Measurements from ENCODE around the gene FXR2.

Gene FXR2

DNA sequence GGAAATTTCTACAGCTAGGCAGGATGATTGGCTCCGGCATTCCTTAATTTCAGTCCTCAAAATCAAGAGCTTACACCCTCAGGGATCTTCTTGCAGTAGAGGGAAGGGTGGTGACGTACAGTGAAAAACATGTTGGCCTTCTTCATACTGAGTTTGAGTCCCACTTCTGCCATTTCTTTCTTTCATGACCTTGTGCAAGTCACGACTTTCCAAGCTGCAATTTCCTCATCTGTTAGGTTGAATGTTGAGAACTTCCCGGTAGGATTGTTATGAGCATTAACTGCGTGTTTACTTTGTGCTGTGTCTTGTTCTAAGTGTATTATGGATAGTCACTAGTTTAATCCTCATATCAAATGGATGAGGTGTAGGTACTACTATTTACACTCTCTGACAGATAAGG lies 45.1 kb downstream of the FXR2 start:
- no peak for DNase-seq

DNA sequence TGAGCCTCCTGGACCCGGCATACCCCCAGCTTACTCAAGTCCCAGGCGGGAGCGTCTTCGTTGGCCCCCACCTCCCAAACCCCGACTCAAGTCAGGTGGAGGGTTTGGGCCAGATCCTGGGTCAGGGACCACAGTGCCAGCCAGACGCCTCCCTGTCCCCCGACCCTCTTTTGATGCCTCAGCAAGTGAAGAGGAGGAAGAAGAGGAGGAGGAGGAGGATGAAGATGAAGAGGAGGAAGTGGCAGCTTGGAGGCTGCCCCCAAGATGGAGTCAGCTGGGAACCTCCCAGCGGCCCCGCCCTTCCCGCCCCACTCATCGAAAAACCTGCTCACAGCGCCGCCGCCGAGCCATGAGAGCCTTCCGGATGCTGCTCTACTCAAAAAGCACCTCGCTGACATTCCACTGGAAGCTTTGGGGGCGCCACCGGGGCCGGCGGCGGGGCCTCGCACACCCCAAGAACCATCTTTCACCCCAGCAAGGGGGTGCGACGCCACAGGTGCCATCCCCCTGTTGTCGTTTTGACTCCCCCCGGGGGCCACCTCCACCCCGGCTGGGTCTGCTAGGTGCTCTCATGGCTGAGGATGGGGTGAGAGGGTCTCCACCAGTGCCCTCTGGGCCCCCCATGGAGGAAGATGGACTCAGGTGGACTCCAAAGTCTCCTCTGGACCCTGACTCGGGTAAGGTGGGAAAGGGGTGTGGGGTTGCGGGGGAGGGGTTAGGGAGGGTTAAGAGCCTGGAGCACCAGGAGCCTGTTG lies 51.4 kb downstream of the FXR2 start:
- no peak for DNase-seq

DNA sequence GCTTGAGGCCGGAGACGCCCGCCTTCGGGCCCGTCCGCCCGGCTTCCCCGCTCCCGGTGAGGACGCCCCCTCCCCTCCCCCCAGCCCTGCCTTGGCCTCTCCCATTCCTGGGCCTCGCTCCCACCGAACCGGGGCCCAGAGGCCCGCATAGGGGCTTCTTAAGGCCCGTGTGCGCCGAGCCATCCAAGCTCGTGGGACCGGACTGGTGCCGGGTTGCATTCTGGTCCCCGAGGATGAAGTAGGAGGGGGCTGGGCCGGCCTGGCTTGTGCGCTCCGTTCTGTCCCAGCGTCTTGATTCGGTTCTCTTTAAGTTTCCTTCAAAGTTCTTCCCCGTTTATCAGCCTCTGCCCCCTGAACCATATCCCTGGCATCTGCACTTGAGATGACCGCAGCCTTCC lies 52.5 kb downstream of the FXR2 start:
- no peak for DNase-seq

DNA sequence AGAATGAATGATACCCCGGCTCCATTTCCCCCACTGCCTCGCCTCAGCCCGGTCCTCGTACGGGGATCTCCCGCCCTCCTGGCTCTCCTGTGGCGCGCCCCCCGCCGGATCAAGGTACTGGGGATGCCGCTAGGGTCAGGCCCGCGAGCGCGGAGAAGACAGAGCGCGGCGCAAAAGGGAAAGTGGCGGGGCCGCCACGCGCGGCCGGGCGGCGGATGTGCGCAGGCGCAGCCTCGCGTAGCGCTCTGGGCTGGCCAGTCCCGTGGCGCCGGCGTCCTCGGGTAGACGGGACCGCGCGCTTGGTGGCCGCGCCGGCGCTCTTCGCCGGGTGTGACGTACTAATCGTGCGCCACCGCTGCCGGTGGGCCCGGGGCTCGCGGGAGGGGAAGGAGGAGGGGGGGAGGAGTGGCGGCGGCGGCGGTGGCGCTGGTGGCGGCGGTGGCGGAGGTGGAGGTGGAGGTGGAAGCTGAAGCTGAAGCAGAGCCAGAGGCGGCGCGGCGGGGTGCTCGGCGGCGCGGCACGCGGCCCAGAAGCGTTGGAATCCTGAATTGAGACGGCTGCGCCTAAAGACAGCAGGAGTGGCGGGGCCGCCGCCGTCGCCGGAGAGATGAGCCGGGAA lies 53.0 kb downstream of the FXR2 start, which contains the start of gene SENP3:
Gene SENP3 (plus strand): TSS at position 331 of the 619 bp plus-strand sequence. CDS start 1,158 bp downstream, outside the sequence.
- peak in 1 of 2 experiments; percentile 67 for DNase-seq

DNA sequence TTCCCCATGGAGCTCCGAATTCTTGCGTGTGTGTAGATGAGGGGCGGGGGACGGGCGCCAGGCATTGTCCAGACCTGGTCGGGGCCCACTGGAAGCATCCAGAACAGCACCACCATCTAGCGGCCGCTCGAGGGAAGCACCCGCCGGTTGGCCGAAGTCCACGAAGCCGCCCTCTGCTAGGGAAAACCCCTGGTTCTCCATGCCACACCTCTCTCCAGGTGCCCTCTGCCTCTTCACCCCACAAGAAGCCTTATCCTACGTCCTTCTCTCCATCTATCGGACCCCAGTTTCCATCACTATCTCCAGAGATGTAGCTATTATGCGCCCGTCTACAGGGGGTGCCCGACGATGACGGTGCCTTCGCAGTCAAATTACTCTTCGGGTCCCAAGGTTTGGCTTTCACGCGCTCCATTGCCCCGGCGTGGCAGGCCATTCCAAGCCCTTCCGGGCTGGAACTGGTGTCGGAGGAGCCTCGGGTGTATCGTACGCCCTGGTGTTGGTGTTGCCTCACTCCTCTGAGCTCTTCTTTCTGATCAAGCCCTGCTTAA lies 53.6 kb downstream of the FXR2 start:
- DNase-seq = peak; percentile 5 to 57

DNA sequence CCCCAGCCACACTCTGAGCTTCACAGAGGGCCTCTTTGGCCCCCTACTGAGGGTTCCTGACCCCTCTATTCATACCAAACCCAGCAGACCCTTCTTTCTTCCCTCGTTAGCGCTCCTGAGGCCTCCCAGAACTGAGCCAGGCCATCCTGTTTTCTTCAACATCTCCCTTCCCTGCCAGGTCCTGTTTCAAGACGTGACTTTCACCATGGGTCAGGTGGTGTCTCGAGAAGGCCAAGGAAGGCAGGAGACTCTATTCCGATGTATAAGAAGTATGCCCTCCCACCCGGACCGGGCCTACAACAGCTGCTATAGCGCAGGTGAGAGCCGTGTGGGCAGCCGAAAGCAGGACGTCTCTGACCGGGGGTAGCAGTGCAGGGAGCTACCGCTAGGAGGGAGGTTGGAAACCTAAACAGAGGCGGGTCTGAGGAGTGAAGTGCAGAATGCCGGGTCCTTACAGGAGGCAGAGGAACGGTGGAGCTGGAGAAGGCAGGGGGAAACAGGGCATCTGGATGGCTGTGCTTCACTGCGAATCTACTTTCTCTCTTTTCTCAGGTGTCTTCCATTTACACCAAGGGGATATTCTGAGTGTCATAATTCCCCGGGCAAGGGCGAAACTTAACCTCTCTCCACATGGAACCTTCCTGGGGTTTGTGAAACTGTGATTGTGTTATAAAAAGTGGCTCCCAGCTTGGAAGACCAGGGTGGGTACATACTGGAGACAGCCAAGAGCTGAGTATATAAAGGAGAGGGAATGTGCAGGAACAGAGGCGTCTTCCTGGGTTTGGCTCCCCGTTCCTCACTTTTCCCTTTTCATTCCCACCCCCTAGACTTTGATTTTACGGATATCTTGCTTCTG lies 54.3 kb downstream of the FXR2 start:
- DNase-seq = peak in 1 of 2 experiments; percentile 9

DNA sequence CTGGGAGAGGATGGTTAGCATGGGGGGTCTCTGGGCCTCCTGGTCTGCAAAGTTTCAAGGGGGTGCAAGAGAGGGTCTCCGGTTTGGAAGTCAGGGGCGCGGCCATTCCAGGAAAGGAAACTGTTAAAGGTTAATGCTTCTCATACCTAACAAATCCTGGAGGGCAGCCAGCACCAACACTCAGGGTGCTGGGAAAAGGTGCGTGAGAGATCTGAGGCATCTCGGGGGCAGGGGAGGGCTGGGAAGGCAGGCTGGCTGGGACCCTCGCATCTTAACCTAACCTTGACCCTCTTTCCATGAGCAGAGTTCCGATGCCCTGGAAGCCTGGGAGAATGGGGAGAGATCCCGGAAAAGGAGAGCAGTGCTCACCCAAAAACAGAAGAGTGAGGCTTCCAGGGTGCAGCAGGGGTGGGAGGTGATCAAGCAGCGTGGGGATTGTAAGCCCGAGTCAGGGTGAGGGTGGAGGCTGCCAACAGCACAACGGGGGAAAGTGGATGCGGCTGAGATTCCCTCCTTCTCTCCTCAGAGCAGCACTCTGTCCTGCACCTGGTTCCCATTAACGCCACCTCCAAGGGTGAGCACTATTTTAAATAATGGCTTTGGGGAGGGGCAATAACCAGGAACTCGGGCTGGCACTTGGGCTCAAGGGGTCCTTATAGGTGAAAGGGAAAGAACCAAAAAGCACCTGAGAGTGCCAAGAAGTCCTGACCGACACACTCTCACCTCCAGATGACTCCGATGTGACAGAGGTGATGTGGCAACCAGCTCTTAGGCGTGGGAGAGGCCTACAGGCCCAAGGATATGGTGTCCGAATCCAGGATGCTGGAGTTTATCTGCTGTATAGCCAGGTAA lies 55.2 kb downstream of the FXR2 start:
- no peak for DNase-seq

DNA sequence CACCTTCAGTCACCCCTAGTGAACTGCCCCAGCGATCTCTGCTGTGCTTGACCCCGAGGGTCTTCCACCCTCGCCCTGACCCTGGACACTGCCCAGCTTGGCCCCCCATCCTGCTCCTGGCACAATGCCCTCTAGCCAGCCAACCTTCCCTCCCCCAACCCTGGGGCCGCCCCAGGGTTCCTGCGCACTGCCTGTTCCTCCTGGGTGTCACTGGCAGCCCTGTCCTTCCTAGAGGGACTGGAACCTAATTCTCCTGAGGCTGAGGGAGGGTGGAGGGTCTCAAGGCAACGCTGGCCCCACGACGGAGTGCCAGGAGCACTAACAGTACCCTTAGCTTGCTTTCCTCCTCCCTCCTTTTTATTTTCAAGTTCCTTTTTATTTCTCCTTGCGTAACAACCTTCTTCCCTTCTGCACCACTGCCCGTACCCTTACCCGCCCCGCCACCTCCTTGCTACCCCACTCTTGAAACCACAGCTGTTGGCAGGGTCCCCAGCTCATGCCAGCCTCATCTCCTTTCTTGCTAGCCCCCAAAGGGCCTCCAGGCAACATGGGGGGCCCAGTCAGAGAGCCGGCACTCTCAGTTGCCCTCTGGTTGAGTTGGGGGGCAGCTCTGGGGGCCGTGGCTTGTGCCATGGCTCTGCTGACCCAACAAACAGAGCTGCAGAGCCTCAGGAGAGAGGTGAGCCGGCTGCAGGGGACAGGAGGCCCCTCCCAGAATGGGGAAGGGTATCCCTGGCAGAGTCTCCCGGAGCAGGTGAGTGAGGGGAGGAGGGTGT lies 56.0 kb downstream of the FXR2 start, which contains the start of gene TNFSF13:
Gene TNFSF13 (plus strand): TSS at position 207 of the 776 bp plus-strand sequence. CDS start 290 bp downstream, at position 497.
- no peak for DNase-seq

DNA sequence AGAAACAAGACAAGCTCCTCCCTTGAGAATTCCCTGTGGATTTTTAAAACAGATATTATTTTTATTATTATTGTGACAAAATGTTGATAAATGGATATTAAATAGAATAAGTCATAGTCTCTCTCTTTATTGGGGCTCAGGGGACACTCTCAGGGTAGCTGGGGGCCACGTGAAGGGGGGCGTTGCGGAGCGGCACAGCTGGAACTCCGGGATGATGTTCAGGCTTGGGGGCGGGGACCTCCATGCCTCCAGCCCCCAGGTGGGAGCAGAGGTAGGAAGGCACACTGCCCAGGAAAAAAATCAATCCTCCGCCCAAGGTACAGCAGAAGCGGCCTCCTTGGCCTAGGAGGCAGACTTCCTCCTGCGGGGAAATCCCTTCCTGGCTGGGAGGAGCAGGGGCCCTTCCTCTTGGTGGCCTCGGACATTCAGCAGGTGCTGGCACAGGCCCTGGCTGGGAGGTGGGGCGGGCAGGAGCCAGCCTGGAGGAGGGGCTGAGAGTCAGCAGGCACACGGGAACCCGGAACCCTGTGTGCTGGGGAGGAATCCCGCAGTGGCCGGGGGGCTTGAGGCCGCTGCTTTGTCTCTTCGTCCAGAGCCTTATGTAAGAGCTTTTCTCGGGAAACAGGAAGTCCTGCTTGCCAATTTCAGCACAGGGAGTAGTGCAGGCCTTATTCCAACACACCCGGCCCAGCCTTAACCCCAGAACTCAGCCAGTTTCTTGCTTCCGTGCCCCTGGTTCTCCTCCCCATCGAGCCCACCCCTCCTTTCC lies 56.7 kb downstream of the FXR2 start:
- DNase-seq = no peak

DNA sequence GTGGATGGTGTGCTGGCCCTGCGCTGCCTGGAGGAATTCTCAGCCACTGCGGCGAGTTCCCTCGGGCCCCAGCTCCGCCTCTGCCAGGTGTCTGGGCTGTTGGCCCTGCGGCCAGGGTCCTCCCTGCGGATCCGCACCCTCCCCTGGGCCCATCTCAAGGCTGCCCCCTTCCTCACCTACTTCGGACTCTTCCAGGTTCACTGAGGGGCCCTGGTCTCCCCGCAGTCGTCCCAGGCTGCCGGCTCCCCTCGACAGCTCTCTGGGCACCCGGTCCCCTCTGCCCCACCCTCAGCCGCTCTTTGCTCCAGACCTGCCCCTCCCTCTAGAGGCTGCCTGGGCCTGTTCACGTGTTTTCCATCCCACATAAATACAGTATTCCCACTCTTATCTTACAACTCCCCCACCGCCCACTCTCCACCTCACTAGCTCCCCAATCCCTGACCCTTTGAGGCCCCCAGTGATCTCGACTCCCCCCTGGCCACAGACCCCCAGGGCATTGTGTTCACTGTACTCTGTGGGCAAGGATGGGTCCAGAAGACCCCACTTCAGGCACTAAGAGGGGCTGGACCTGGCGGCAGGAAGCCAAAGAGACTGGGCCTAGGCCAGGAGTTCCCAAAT lies 57.4 kb downstream of the FXR2 start:
- no peak for DNase-seq

DNA sequence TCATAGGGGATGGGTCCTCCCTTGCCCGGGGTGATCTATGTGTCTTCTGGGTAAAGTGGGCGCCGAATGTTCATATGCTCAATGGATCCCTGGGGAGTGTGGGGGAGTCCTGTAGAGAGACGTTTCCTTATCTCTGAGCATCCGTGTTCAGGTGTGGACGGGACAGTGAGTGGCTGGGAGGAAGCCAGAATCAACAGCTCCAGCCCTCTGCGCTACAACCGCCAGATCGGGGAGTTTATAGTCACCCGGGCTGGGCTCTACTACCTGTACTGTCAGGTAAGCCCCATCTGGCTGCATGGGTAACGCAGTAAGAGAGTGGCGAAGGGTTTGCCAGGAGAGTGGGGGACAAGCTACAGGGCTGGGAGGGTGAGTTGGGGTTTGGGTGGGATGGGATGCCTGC lies 58.1 kb downstream of the FXR2 start:
- DNase-seq = no peak

DNA sequence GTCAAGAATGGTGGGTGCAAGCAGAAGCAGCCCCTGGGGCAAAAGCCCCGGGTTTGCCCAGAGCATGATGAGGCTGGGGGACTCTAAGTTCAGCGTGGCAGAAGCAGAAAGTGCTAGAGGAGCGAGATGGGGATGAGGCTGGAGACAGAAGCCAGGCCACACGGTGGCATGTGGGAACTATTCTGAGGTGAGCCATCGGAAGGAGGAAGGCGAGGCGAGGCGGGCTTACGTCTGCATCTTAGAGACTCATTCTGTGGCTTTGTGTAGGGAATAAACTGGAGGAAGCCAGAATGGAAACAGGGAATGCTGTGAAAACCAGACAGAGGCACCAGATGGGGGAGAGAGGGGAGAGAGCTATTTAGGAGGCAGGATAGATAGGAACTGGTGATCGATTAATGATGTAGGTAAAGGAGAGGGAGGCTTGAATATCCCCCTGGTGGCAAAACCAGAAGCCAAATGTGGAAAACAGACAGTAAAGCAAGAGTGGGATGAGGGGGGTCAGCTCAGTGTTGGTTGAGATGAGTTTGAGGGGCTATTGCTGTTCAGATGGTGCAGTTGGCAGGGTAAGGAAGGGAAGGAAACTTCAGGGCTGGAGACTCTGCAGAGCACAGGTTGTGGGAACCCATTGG lies 59.3 kb downstream of the FXR2 start:
- no peak for DNase-seq

DNA sequence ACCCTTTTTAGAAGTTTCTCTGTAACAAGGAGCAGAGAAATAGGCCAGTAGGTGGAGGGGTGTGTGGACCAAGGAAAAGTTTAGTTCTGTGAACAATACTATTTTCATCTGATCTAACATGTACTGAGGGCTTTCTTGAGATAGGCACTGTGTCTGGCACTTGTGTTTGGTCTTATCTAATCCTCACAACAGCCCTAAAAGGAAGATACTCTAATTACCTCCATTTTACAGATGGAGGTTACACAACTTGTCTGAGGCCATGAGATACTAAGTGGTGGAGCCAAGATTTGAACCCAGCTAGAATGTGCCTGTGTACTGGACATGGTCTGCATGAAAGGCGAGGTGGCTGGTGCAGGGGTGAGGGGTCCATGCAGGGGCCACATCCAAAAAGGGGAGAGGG lies 61.3 kb downstream of the FXR2 start:
- DNase-seq = no peak

DNA sequence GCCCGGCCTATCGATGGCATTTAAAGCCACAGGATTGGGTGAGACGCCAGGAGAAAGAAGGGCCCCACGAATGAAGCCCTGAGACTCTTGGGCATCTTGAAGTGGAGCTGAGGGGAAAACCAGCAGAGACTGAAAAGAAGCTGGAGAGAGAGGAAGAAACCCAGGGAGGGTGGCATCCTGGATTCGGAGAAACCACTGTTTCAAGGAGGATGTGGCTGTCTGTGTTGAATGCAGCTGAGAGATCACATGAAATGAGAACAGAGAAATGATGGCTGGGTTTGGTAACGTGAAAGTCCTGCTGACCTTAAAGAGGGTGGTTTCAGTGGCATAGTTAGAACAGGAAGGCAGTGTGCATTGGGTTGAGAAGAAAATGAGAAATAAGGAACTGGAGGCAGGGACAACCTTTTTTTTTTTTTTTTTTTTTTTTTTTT lies 62.1 kb downstream of the FXR2 start:
- no peak for DNase-seq

DNA sequence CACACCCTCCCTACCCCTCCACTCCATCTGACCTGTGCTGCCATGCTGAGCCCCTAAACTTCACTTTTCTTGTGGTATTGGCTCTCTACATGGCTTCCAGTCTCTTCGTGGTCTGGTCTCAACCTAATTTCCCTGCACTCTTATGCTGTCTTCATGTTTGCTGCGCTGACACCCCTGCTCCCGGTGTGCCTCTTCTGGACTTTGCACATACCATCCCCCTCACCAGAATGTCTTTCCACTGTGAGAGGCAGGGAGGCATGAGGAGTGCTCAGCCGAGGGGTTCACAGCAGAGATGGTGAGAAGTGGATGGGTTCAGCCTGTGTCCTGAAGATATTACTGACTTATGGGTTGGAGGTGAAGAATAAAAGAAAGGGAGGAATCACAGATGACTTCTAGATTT lies 63.3 kb downstream of the FXR2 start:
- no peak for DNase-seq

DNA sequence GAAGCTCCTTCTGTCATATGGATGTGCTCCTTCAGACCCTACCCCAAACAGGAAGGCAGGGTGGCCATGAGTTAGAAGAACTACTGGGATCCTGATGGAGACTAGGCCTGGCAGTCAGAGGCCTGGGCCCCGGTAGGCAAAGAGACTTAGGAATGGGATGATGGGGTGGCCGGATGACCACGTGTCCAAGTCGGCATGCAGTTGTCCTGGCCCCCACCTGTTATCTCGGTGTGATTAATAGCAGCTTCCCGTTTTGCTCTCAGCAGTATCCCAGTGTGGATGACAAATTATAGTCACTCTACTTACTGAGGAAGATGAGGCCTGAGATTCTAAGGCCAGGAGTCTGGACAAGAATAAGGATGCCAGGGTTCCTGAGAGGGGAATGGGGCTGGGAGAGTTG lies 64.4 kb downstream of the FXR2 start:
- DNase-seq = no peak

DNA sequence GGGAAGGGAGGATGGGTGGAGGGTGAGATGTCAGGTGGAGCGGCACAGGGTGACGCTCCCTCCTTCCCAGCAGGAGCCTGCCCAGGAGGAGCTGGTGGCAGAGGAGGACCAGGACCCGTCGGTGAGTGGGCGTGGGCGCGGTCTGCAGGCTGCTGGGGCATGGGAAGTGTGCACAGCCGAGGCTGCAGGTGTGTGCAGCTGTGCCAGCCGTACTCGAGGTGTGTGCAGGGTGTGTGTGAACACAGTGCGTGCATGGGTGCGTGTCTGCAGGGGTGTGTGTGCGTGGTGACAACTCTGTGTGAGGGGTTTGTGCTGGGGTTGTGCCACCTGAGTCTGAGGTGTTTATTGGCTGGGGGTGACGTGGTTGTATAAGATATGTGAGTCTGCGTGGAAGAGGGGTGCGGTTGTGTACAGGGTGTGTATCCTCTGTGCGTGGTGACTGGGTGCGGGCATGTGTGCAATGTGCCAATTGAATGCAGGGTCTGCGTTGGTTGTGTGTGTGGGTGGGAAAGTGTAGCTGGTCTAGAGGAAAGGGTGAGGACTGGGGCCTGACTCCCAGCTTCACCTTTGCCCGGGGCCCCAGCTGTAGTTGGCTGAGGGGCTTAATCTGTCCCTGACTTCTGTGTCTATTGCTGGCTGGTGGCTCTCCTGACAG lies 65.2 kb downstream of the FXR2 start:
- no peak for DNase-seq

DNA sequence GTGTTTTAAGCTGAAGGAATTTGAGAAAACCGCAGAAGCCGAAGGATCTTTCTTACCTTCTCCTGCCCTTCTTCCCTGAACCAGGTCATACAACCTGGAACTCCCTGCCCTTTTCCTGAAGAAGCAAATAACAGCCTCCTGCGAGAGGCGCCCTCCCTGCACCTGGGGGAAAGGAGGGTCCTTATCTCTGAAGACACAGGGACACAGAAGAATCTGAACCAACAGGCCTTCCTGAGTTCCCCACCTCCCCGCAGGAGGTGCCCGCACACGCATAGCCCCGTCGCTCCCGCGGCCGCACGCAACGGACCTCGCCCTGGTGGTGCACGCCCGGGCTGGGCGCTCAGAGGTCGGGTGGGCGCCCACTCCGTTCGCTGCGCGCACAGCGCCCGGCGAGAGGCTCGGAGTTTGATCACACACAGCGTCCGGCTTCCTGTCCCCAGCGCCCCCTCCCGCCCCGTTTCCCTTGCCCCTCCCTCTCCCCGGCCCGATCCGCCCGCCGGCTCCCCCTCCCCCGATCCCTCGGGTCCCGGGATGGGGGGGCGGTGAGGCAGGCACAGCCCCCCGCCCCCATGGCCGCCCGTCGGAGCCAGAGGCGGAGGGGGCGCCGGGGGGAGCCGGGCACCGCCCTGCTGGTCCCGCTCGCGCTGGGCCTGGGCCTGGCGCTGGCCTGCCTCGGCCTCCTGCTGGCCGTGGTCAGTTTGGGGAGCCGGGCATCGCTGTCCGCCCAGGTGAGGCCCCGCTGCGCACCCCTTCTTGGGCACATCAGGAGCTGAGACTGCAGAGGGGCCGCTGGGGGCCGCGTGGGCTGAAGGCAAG lies 65.9 kb downstream of the FXR2 start, which contains the start of gene TNFSF12:
Gene TNFSF12 (plus strand): TSS at position 474 of the 816 bp plus-strand sequence. CDS start 96 bp downstream, at position 570.
- no peak for DNase-seq

All from NCI-H524 (cell line).